GM11168 (cell line): Measurements from ENCODE around the gene SLC20A1.

Experiments used
- in situ Hi-C: fragments of 300-500 bp; cut with MboI; formaldehyde crosslinking; loops from one replicate; pipeline ENCODE4 v1.12.0; 2022; ENCODE audit warnings: low sequenced_read_pairs; ENCODE audit not compliant: unreplicated experiment

The SLC20A1 gene

DNA sequence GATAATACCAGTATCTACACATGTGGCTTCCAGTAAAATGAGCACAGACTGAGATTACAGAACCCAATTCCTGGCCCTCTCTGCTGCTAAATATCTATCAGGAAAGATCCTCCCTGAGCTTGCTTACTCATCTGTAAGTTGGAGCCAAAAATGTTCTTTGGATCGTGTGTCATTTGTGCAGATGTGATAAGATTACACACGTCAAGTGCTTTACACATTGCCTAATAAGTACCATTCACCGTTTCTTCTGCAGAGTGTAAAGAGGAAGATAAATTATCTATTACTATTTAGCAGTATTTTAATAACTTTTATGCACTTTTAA lies 23.2 kb upstream of the SLC20A1 start:
- in situ Hi-C loops, result loop anchor here (10.0 kb wide), 1 partner anchor 102 kb away; the partner anchor contains the start of gene NT5DC4

DNA sequence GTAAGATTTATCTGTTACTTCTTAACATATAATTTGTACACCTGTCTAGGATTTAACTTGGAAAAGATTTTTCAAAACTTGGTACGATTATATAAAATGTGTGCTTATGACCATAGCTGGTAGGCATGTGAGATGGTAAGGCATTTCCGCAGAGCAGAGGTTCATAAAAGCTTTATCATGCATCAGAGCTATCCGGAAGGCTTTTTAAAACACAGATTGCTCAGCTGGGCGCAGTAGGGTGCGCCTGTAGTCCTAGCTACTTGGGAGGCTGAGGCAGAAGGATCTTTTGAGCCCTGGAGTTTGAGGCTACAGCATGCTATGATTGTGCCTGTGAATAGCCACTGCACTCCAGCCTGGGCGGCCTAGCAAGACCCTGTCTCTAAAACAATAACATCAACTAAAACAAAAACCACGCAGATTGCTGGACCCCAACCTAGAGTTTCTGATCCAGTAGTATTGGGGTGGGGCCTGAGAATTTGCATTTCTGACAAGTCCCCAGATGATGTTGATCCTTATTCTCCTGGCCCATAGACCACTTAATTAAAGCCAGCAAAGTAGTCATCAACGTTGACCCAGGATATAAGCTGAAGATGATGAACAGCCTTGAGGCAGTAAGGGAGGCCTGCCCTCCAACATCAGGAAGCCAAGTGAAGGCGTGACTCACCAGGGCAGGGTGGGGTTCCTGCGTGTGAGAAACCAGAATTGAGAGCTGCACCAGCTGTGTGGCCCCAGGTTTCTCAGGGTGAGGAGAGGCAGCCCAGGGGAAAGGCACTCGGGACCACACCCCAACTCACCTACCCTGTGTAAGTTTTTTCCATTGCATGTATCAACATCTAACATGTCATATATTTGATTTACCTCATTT lies 21.6 kb upstream of the SLC20A1 start:
- in situ Hi-C loops, result loop anchor here (10.0 kb wide), 1 partner anchor 101 kb away; the partner anchor contains the start of gene NT5DC4

DNA sequence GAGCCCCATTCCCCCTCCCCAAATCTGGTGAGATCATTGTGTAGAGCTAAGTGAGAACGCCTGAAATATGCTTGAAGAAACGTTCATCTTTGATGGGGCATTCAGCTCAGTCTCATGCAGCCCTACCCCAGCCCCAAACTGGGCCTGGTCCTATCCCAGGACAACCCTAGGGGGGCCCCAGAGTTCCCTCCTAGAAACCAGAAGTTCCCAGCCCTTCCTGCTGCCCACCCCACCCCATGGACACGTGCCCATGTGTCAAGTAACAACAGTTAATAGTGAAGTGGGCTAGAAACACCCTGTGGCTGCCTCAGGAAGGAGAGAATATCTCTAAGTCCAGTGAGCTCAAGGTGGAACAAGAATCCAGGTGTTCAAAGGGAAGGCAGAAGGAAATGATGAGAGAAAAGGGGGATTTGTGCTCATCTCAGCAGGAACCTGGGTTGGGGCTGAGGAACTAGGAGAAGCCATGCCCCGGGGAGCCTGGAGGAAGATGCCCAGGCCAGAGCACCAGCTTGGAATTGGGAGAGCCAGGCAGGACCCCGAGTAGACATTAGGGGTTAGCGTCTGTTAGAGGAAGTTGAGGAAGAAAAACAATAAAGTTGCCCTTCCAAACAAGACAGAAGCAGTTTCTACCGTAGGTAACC lies 20.1 kb upstream of the SLC20A1 start:
- in situ Hi-C loops, result loop anchor here (10.0 kb wide), 1 partner anchor 99 kb away; the partner anchor contains the start of gene NT5DC4

DNA sequence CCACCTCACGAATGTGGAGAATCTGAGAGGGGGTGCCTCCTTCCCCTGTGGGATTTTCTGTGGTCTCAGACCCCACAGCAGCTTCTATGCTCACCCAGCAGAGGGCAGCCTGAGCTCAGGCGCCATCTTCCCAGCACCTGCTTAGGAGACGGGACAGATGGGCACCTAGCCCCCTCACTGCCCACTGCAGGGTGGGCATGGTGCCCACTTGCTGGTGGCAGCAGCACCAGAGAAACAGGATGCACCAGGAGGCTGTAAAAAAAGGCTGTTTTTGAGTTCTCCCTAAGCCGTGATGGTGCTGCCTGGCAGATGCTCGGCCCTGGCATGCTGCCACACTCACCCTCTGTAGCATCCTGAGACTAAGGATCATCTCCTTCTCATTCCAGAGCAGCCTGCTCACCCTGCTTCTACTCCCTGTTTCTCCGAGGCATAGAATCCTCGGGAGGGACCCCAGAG lies 19.1 kb upstream of the SLC20A1 start:
- in situ Hi-C loops, result loop anchor here (10.0 kb wide), 1 partner anchor 98 kb away; the partner anchor contains the start of gene NT5DC4

- in situ Hi-C loops, result loop anchor here (10.0 kb wide), 1 partner anchor 97 kb away; the partner anchor contains the start of gene NT5DC4
These were observed 18.4 kb upstream of the SLC20A1 start for GRCh38 chr2:112627060-112628040.

GRCh38 chr2:112629224-112629623 lies 16.5 kb upstream of the SLC20A1 start:
- in situ Hi-C loops, result loop anchor here (10.0 kb wide), 1 partner anchor 96 kb away; the partner anchor contains the start of gene NT5DC4

- in situ Hi-C loops, result loop anchor here (10.0 kb wide), 1 partner anchor 95 kb away; the partner anchor contains the start of gene NT5DC4
These were observed 15.9 kb upstream of the SLC20A1 start for GRCh38 chr2:112629823-112630222.

GRCh38 chr2:112630268-112630667 lies 15.5 kb upstream of the SLC20A1 start:
- in situ Hi-C loops, result no loop called here

DNA sequence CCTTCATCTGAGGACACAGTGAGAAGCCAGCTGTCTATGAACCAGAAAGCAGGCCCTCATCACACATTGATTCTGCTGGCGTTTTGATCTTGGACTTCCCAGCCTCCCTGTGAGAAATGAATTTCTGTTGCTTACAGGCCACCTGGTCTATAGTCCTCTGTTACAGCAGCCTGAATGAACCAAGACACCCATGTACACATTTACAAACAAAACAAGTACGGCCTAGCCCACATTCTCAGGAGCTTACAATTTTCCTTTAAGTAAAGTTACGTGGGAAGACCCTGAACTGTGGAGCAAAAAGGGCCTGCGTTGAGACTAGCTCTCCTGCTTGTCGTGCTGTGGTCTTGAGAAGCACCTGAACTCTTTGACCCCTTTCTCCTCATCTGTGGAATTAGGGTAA lies 12.0 kb upstream of the SLC20A1 start:
- in situ Hi-C loops, result no loop called here

DNA sequence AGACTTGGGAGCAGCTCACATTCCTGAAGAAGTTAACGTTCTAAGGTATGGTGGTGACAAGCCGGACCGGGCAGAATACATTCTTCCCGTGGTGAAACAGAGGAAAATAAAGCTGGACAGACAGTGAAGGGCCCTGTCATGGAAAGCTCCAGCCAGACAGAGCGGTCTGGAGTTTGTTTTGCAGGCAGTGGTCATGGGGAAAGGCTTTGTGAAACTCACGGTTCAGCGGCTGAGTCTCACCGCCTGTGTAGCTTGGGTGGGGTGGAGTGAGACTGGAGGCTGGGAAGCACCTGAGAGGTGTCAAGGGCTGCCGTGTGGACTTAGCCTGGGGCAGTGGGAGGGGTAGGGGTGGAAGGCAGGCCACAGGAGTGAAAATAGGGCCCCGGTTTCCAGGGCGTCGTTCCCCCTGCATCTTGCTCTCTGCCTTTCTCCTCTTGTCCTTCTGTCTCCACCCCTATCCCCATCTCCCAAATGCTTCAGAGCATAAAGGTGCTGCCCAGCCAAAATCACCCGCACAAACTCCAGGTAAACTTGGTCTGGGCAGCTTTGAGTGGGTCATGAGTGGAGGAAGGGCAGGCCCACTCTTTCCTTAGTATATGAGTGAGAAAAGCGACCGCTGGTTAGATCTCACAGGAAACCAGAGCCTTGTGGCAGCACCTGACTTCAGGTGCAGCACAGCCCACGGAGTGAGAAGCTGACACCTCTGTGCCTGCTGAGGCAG lies 11.4 kb upstream of the SLC20A1 start:
- in situ Hi-C loops, result no loop called here

DNA sequence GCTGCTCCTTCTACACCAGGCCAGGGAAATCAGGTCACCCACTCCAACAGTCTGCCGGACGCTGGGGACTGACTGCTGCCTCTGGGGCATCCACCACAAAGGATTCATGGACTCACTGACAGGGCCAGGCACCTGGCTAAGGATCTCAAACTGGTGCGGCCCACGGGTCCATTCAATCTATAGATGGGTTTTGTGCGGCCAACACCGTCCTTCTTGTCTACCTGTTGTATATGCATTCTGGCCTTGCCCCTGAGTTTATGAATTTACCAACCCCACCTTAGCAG lies 10.9 kb upstream of the SLC20A1 start:
- in situ Hi-C loops, result no loop called here

DNA sequence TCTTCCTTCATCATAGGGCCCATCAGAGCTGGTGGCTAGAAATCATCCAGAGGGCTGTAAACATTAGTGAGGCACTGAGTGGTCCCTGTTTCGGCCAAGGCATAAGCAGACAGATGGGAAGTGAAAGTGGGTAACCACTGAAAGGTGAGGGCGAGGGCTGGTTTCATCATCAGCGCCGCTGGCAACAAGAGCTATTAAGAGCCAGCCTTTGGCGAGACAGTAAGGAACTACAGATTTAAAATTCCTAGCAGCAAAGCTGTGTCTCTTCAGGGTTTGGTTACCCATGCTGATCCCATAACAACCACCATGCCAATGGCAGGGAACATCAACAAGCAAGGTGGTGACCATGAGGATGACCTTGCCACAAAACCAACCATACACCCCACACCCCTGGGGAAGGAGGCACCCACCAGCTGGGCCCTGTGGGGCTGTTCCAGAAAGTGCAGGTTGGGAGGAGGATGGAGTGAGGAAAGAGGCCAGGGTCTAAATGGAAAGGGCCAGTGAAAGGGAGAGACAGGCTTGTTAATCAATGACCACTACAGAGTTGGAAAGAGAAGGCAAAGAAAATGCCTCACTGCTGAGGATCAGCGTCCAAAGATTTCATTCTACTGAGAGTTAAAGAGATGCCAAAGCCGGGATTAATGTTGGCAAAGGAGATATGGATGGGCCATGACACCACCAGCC lies 9.0 kb upstream of the SLC20A1 start:
- in situ Hi-C loops, result no loop called here

- in situ Hi-C loops, result no loop called here
These were observed 8.5 kb upstream of the SLC20A1 start for GRCh38 chr2:112637289-112637660.

DNA sequence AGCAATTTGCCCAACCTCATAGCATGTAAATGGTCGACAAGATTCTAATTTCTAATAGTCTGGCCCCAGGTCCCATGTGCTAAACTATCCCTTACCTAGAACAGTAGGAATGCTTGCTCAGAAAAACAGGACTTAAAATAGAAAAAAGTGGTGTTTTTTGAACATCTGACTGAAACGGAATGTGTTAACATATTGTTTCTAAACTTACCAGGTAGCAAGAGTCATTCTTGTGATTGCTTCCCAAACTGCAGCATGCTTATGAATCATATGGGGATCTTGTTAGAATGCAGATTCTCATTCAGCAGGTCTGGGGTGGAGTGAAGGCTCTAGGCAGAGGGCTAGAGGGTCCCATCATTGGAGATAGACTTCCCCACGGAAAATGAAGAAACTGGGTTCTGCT lies 5.8 kb upstream of the SLC20A1 start:
- in situ Hi-C loops, result no loop called here

DNA sequence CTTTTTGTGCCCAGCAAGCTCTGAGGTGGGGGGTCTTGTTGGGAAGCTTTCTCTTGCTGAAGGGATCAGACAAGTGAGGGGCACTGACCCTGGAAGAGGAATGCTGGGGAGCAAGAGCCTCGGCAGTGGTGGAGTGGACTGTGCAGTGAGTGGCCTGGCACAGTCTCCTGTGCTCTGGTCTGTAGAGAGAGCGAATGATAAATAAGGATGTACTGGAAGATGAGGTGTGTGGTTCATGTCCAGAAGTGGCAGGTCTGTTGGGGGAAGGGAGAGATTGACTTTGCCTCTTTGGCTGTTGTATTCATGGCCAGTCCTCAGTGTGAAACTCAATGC lies 5.3 kb upstream of the SLC20A1 start:
- in situ Hi-C loops, result no loop called here

DNA sequence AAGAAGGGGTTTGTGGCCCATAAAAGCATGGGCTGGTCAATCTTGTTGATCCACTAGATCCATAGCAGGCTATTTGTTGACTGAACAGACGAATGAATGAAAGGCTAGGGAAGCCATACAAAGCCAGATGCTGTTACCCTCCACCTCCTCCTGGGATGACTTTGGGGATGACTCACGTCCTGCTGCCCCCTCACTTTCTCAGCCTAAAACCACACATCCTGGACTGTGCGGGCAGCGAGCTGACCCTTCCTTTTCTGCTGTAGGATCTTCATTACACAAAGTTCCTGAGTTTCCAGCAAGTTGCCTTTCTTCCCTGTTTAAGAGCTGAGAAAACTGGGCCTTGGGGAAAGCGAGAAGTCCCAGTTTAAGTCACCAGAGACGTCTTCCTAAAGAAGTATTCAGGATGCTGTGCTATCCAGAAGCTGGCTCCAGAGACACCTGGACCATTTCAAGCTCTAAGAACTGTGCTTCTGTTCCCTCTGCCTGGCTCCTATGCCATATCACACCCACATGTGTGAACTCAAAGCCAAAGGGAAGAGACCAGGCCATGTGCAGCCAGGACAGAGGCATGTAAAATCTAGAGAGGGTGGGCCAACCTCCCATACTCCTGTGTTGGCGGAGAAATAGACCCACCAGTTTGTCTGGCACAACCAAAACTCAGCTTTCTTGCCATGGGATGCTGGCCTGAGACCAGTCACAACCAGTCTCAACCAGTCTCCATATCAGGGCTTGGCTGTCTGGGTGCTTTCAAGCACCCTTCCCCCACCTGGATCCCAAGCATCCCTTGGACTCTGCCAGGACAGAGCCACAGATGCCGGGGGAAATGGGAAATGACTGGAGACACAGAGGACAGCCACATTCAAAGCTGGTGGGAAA lies 4.7 kb upstream of the SLC20A1 start:
- in situ Hi-C loops, result no loop called here

DNA sequence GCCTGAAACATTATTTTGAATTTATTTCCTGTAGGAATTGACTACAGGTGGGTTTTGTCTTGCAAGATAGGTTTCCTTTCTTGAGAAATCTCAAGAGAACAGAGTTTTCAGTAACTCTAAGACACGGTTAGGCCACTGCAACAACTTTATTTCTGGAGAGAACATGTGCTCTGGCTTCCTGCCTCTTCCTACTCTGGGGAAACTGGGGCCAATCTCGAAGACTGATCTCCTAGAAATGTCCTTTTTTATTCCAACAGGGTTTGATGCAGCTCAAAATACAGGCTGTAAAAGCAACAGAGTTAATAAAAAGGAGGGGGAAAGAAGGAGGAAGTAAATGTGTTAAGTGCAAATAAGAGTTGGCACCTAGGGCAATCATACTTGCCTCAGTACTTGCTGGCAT lies 4.0 kb upstream of the SLC20A1 start:
- in situ Hi-C loops, result no loop called here

GRCh38 chr2:112642561-112642960 lies 3.2 kb upstream of the SLC20A1 start:
- in situ Hi-C loops, result no loop called here
